ENCODE measurements around the gene CCL14.
"Not testable (repeated sequence)": the region's sequence is repeated elsewhere in the genome, so short reads cannot be mapped to it uniquely, and the experiment has no call there.

The CCL14 gene

DNA sequence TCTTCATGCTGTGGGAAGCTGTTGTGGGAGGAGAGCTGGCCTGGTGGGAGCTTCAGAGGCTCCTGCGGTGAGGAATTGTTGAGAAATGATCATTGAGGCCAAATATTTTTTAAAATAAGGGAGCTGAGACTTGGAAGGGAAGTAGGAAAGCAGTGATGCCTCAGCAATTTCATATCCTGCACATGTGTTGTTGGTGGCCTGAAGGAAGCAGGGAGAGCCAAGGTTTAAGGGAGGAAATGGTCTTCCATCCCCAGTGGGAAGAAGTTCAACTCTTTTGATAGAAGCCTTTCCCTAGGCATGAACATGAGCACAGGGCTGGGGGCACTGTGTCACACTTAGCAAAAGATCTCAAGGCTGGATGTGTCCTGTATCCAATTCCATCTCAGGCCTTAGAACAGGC is at the start of gene CCL14:
TSS of gene CCL14 (minus strand) at position 87 of the 400 bp plus-strand sequence. CDS start at position 7, 80 bp downstream.
- no peak for DNase-seq

DNA sequence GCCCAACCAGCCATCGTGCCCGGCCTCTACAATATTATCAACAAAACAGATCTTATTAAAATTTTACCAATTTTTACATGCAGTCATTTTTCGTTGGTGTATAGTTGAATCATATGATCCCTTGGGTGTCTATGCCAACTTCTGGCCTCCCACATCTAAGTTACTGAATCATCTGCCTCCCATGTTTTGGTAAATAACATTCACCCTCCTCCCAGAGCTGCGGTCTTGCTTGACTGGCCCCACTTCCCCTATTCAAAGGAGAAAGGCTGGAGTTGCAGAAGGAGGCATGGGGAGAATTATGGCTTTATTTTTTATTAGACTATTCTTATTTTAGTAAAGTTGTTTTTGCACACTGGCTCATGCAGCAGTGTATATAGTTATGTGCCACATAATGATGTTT is 49.7 kb upstream of the CCL14 start:
- DNase-seq = no peak

DNA sequence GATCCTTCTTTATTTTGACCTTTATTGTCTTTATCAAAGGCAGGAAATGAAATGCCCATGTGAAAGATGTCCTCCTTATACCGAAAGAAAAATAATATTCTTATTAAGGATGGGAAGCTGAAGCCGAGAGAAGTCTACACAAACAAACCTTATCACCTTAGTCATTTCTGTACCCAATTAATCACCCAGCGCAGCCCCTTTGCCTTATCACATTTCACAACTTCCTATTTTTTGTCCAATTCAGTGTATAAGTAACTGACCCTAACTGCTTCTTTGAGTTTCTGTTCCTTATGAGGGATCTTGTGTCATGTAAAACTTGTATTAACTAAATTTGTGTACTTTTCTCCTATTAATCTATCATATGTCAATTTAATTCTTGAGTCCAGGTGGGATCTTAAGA is 47.6 kb upstream of the CCL14 start:
- DNase-seq = no peak

DNA sequence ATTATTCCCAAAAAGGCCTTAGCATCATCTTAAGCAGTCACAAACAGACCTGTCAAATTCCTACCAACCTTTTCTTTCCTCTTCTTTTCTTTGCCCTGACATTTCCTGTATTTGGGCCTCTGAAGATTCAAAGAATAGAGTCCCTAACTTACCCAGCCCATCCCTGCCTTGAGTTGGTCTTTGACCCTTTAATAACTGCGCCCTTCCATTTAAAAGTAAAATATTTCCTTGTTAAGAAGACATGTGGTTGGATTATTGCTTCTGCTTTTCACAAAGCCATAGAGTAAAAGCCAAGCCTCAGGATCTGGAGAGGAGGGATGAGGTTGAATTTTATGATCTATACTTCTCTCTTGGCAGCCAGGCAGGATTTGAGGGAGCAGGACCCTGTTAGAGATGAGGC is 44.4 kb upstream of the CCL14 start:
- no peak for DNase-seq

DNA sequence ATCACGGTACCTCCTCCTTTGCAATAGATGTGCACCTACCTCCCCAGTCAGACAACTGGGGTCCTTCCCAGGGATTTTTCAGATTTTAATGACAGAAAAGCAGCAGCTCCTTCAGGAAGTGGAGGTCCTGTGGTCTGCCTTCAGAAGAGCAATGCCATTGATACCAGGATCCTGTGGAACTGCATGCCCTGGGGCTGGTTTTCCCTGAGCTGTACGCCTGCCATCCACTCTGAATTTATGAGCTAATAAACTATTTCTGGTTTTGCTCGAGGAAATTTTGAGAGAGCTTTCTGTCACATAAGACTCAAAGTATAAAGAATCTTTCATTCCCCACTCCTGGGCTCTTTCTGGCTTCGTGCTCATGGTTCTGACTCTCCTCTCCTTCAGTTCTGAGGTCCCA is 41.2 kb upstream of the CCL14 start:
- DNase-seq = no peak

DNA sequence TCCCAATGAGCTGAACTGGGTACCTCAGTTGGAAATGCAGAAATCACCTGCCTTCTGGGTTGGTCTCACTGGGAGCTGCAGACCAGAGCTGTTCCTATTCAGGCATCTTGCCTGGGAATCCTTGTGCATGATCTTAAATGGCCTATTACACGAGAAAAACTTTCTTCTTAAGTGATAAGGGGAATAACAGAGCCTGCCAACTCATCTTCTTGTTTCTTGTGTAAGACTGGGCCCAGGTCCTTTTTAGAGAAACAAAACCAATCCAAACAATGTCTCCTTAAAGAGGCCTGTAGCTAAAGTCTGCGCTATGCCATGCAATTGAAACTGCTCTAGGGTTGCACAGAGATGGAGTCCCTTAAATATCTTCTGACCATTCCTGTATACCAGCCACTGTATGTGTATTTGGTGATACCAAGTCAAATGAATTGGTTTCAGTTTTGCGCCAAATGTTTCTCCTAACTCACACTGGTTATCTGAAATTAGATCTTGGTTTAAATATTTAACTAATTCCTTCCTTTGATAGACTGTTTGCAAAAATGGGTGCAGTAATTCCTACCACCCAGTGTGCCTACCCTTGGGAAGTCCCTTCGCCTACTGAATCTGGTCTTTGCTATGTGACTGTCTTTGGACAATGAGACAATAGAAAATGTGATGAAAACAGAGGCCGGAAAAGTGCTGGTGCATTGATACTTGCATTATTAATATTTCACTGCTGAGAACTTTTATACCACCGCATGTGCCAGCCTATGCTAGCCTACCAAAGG is 37.8 kb upstream of the CCL14 start:
- no peak for DNase-seq

DNA sequence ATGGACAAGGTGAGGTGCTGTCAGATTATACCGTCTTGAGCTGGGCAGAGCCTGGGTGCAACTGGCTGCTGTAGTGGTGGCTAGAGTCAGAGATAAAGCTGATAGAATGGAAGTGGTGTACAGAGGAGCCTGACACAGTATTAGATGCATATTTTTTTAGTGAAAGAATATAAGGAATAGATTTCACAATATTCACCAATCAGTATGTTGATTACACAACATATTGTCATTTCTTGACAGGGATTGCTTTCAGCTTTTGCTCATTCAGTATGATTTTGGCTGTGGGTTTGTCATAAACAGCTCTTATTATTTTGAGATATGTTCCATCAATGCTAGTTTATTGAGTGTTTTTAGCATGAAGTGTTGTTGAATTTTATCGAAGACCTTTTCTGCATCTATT is 32.9 kb upstream of the CCL14 start:
- DNase-seq = no peak

DNA sequence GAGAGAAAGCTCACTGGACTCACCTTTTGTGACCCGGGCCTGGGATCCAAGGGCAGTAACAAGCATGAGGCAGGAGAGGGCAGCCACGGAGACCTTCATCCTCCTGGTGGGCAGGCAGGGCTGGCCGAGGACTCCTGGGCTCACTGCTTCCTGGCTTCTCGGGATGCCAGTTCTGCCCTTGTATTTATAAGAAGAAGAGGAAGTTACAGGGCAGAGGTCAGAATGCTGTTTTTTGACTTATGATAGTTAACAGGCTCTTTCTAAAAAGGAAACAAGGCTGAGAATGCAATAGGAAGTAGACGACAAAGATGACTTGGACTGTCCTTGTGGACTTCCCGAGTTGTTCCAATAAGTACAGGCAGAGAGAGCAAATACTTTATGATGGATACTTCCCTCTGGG is 31.3 kb upstream of the CCL14 start, which contains the start of gene CCL23:
TSS of gene CCL23 (minus strand) at position 174 of the 400 bp plus-strand sequence. CDS start at position 99, 75 bp downstream.
- no peak for DNase-seq

DNA sequence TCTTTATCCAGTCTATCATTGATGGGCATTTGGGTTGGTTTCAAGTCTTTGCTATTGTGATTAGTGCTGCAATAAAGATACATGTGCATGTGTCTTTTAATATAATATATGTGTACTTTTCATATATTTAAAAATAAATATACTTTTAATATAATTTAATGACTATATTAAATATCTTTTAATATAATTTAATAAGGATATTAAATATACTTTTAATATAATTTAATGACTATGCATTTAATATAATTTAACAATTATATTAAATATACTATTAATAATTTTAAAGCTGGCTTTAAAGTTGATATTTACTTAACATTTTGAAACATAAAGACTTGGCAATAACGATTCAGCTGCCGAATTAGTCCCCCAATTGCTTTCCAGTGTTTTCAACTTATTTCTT is 30.0 kb upstream of the CCL14 start:
- DNase-seq = no peak

DNA sequence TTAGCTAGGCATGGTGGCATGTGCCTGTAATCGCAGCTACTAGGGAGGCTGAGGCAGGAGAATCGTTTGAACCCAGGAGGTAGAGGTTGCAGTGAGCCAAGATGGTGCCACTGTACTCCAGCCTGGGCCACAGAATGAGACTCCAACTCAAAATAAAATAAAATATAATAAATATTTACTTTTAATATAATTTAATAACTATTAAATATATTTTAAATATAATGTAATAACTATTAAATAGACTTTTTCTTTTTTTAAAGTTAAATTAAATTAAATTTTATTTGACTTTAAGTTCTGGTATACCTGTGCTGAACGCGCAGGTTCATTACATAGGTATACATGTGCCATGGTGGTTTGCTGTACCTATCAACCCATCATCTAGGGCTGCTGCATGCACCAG is 29.4 kb upstream of the CCL14 start:
- not testable (repeated sequence) for DNase-seq

DNA sequence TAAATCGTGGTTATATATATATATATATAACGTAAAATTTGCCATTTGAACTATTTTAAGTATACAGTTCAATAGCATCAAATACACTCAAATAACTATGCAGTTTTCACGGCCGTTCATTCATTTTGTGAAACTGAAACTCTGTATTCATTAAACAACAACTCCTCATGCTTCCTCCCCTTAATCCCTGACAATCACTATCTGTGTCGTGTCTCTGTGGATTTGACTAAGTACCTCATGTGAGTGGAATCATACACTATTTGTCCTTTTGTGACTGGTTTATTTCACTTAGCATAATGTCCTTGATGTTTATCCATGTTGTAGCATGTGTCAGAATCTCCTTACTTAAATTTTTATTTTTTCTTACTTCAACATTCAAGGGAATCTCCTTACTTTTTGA is 28.4 kb upstream of the CCL14 start:
- no peak for DNase-seq

DNA sequence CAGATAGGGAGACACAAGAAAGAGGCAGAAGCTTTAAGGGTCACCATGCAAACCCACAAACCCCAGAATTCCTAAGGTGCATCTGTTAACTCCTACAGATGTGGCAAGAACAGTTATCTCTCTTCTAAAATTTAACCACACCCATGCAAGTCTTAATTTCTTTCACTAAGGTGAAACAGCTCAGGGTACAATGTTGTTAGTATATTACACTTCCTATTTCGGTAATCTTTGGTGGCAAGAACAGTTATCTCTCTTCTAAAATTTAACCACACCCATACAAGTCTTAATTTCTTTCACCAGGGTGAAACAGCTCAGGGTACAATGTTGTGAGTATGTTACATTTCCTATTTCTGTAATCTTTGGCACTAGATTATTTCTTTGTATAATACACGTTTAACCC is 24.7 kb upstream of the CCL14 start:
- no peak for DNase-seq

DNA sequence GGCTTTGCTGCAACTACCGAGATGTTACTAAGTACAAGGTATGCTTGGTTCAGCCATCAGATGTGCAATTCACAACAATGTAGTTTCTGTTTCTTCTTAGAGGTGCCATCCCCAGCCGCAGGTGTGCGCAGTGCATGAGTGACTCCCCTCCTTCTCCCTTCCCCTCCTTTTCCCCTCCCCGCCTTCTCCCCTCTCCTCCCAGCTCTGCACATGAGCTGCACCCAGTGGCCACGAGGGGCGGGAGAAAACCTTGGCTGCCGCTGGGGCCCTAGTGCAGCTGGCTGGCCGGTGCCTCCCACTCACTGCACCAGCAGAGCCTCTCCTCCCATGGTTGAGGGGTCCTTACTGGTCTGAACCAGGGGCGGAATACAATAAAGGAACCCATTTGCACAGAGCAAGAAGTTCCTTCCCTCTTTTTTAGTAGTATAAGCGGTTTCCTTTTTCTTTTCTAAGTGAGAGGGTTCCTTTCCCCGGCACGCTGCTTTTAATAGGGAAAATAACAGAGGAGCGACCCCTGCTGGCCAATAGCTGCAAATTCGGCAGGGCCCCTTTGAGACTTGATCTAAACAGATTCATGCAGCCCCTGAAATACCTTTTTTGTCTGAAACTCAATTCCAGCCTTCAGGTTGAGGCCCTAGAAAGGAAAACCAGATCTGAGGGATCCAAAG is 22.6 kb upstream of the CCL14 start:
- no peak for DNase-seq

DNA sequence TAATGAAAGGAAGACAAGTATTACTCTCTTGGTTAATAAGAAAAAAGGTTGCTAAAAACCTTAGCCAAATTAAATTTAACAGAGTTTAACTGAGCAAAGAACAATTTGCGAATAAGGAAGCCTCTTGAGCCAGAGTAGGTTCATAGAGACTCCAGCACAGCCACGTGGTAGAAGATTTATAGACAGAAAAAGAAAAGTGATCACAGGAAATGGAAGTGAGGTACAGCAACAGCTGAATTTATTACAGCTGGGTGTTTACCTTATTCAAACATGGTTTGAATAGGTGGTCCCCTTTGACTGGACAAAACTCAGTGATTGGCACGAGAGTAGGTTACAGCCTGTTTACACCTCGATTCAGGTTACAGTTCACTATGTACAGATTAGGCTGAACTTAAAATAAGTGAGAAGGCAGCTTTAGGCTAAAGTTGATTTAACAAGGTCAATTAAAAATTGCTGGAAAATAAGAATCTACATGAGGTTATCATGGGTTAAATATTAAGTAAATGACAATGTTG is 18.1 kb upstream of the CCL14 start:
- peak; percentile 51 for DNase-seq

DNA sequence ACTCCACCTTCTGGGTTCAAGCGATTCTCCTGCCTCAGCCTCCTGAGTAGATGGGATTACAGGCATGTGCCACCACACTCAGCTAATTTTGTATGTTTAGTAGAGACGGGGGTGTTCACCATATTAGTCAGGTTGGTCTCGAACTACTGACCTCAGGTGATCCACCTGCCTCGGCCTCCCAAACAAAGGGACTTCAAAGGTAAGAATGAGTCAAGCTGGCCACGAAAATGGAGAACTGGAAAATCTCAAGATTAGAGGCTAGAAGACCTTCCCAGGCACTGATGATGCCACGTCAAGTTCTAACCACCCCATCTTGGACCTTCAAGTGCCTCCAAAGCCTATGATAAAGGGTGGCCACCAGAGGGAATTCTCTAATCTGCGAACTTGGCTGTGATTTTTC is 16.1 kb upstream of the CCL14 start:
- no peak for DNase-seq

DNA sequence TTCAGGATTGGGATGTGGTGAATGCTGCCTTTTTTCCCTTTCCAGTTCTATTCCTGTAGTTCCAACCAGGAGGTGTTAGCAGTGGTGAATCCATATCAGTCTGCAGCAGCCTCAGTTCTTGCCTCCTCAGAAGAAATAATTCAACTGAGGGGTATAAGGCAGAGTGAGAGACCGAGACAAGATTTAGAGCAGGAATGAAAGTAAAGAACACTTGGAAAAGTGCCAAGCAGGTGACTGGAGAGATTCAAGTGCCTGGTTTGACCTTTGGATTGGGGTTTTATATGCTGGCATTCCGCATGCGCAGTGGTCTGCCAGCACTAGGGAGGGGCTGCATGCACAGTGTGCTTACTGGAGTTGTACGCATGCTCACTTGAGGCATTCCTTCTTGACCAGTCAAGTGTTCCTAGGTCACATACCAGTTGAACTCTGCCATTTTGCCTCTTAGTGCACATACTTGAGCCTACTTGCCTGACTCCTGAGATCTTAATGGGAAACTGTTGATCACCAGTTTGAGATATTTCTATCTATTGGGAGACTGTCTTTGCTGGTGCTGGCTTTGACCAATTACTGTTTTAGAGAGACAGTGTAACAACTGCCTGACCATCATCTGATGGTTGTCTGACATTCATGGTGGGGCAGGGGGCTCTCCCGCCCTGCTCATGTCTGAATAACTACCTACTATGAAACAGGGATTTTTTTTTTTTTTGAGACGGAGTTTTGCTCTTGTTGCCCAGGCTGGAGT is 15.5 kb upstream of the CCL14 start:
- DNase-seq = peak; percentile 31

DNA sequence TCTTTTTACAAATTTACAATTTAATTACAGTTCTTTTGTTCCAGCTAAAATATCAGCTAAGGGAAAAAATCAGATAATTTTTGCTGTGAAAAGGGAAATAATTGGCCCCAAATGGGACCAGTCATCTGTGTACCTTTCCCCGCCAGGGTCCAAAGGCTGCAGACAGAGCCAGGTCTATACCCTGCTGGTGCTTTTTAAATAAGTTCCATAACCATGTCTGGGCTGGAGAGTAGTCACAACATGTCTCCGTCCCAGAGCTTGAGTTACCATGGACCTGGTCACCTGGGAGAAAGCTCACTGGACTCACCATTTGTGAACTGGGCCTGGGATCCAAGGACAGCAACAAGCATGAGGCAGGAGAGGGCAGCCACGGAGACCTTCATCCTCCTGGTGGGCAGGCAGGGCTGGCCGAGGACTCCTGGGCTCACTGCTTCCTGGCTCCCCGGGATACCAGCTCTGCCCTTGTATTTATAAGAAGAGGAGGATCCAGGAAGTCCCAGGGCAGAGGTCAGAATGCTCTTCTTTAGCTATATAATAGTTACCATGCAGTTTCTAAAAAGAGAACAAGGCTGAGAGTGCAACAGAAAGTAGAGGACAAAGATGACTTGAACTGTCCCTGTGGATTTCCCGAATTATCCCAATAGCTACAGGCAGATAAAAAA is 14.7 kb upstream of the CCL14 start, which contains the start of gene CCL15:
TSS of gene CCL15 (minus strand) at position 444 of the 662 bp plus-strand sequence. CDS start at position 383, 61 bp downstream.
- no peak for DNase-seq

DNA sequence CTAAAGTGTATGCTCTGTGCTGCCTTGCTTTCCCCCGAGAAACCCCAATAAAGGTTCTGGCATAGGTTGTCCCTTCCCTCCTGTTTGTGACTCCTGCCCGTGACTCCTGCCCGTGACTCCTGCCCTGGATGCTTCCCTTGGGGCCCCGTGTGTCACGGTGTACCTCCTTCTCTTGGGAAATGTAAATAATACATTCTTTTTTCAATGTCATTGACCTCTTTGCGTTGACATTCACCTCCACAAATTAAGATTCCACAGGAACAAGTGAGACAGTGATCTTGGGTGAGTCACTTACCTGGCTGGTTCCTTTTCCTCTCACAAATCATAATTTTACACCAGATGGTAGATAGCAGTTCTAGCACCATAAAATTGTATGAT is 14.2 kb upstream of the CCL14 start:
- DNase-seq = no peak

DNA sequence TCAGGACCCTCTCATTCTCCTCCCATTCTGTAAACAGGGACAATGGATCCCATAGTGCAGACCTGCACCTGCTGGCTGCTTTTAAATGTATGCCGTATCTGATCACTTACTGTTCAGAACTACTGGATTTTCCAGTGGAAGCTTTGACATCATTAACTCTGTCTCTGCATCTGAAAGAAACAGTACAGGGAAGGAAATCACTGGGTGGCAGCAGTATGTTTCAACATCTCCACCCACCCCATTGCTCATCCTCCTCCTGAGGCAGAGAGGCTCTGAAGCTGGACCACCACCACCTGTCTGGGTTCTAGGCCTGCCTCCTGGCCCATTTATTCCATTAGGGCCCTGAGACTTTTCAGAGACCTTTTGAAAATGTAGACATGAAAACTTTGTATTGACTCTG is 12.2 kb upstream of the CCL14 start:
- DNase-seq = no peak

DNA sequence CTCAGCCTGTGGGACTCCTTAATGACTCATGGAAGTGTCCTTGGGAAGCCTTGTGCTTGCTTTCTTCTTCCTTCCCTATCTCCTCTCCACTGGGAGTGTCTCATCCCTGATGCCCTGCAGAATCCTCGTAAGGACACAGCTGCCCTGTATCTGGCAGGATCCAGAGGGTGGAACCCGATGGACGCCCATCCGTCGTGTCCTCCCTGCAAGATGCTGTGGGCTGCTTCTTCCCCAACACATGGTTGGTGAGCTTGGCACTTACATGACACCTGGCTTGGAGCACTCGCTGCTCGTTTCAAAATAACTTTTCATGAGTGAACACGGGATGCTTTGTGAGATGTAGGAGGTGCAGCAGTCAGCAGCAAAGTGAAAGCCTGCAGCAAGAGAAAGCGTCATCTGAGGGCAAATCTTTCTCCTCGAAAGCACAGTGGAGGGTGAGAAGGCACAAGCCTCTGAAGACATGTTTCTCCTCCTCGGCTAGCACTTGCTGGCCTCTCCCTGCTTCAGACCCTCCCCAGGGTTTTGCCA is 11.6 kb upstream of the CCL14 start:
- DNase-seq = no peak

DNA sequence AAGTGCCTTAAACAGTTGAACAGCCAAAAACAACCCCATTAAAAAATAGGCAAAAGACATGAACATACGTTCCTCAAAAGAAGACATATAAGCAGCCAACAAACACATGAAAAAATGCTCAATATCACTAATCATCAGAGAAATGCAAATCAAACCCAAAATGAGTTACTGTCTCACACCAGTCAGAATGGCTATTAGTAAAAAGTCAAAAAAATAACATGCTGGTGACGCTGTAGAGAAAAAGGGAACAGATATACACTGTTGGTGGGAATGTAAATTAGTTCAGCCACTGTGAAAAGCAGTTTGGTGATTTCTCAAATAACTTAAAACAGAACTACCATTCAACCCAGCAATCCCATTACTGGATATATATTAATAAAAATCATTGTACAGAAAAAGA is 8.8 kb upstream of the CCL14 start:
- not testable (repeated sequence) for DNase-seq

DNA sequence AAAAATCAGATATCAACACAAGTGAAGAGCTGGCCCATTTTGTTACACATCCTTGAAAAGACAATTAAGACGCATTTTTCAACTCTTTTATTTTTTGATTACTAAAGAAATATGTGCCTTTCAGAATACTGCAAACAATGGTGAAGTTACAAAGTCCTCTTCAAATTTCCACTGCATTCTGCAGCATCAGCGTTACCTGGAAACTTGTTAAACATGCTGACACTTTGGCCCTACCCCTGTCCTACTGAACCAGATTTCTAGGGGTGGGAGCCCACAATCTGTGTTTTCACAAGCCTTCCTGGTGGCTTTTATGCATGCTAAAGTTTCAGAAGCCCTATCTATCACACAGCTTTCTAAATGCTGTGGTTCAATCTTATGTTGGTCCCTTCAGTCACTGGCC is 4.5 kb upstream of the CCL14 start:
- DNase-seq = no peak

DNA sequence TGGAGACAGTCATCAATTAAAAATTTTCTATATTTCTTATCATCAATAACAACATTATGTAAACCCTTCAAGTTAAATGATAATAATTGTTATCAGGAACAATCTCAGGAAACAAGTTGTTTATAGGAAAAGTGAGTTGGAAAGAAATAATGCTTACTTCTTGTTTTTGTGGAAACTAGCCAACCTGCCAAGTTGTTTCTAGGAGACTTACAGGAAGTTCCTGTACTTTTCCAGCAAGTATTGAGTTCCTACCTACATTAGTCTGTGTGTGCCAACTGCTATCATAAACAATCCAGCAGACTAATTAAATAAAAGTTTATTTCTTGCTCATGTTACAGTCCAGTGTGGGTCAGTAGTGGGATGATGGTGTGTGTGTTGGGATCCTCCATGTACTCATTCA is 1.6 kb upstream of the CCL14 start:
- no peak for DNase-seq

Measured in DMS153 (cell line).